IMR-90 (cell line): ENCODE data around the gene SPTSSA. TPM values are rescaled to one million over a fixed set of nuclear protein-coding genes. Genes with fewer than 3 reads are reported as not detected.

Experiments used
- ATAC-seq: fragments of 200-7000 bp; cut with Tn5 transposase; 2 replicates; pipeline ENCODE4 v1.9.1; 2020; ENCODE audit warnings: low read depth, mild to moderate bottlenecking, moderate library complexity
- BruUV-seq: library from RNA; stranded (reverse); fragments of 400-500 nt; replicated peaks from 2 replicates; lab custom pipeline; 2021; lab: Mats Ljungman, UMichigan
- CTCF ChIA-PET: fragments of 300-600 bp; formaldehyde crosslinking; extraction: SDS; loops from one replicate; lab custom pipeline; 2021; ENCODE audit warnings: antibody characterized with exemption; lab: Yijun Ruan, JAX
- POLR2A ChIA-PET: fragments of 300-600 bp; sonication (Branson Sonifier 250); formaldehyde crosslinking; loops from one replicate; lab custom pipeline; 2022; ENCODE audit warnings: antibody characterized with exemption; ENCODE audit not compliant: unreplicated experiment; lab: Charles Lee
- DNase-seq: peaks from one replicate; pipeline ENCODE4 v3.0.0; 2013
- H2AFZ ChIP-seq: replicated peaks from 2 replicates; pipeline ENCODE3; 2013; ENCODE audit warnings: low read length, mild to moderate bottlenecking; ENCODE audit not compliant: poor library complexity
- H2AK5ac ChIP-seq: 2 replicates; pipeline ENCODE4 v1.6.1; 2013; ENCODE audit warnings: low read depth, low read length, inconsistent platforms
- H2AK9ac ChIP-seq: replicated peaks from 2 replicates; pipeline ENCODE3; 2013; ENCODE audit warnings: mild to moderate bottlenecking, low read depth, low read length, moderate library complexity; ENCODE audit not compliant: poor library complexity
- H2BK120ac ChIP-seq: 2 replicates; pipeline ENCODE4 v1.6.1; 2013; ENCODE audit warnings: low read depth, low read length, inconsistent platforms
- H2BK15ac ChIP-seq: 3 replicates; pipeline ENCODE4 v1.6.1; 2013; ENCODE audit warnings: low read depth, low read length, inconsistent platforms
- H2BK20ac ChIP-seq: 2 replicates; pipeline ENCODE4 v1.6.1; 2013; ENCODE audit warnings: low read depth, mild to moderate bottlenecking, inconsistent platforms, low read length, moderate library complexity
- H2BK5ac ChIP-seq: 2 replicates; pipeline ENCODE4 v1.6.1; 2013; ENCODE audit warnings: mild to moderate bottlenecking, low read depth, low read length, inconsistent platforms; ENCODE audit not compliant: poor library complexity, severe bottlenecking
- H3K14ac ChIP-seq: replicated peaks from 2 replicates; pipeline ENCODE4 v1.6.1; 2013; ENCODE audit warnings: low read depth, low read length, inconsistent platforms
- H3K18ac ChIP-seq: 2 replicates; pipeline ENCODE4 v1.6.1; 2013; ENCODE audit warnings: low read depth, low read length, control low read depth
- H3K23ac ChIP-seq: 2 replicates; pipeline ENCODE4 v1.6.1; 2013; ENCODE audit warnings: low read depth, low read length, inconsistent platforms
- H3K27ac ChIP-seq: 2 replicates; pipeline ENCODE4 v1.5.1; 2013; ENCODE audit warnings: mild to moderate bottlenecking, control low read depth, low read length; ENCODE audit not compliant: insufficient read depth
- H3K27me3 ChIP-seq: 2 replicates; pipeline ENCODE4 v1.6.1; 2013; ENCODE audit warnings: low read length; ENCODE audit not compliant: control insufficient read depth, insufficient read depth
- H3K36me3 ChIP-seq: 2 replicates; pipeline ENCODE4 v1.6.1; 2013; ENCODE audit warnings: low read length, mixed read lengths; ENCODE audit not compliant: control insufficient read depth, insufficient read depth
- H3K4ac ChIP-seq: 2 replicates; pipeline ENCODE4 v1.6.1; 2013; ENCODE audit warnings: low read depth, low read length, inconsistent platforms
- H3K4me1 ChIP-seq: 2 replicates; pipeline ENCODE4 v1.6.1; 2013; ENCODE audit warnings: low read length, mixed read lengths; ENCODE audit not compliant: control insufficient read depth, insufficient read depth
- H3K4me2 ChIP-seq: 2 replicates; pipeline ENCODE4 v1.6.1; 2013; ENCODE audit warnings: low read depth, mild to moderate bottlenecking, control low read depth, low read length, moderate library complexity
- H3K4me3 ChIP-seq: 2 replicates; pipeline ENCODE4 v1.5.1; 2013; ENCODE audit warnings: low read depth, mild to moderate bottlenecking, control low read depth, low read length, moderate library complexity; ENCODE audit not compliant: insufficient read depth
- H3K56ac ChIP-seq: 2 replicates; pipeline ENCODE4 v1.6.1; 2013; ENCODE audit warnings: low read length, inconsistent platforms; ENCODE audit not compliant: insufficient read depth; ENCODE audit errors: extremely low read depth
- H3K79me1 ChIP-seq, 2 experiments: 2 replicates each; pipeline ENCODE4 v1.6.1; 2013; ENCODE audit warnings: low read length in 2 of 2, inconsistent platforms in 1 of 2, low read depth in 1 of 2
- H3K9ac ChIP-seq: 2 replicates; pipeline ENCODE4 v1.6.1; 2013; ENCODE audit warnings: low read depth, low read length, control low read depth
- H3K9me1 ChIP-seq: 2 replicates; pipeline ENCODE4 v1.6.1; 2013; ENCODE audit warnings: low read length, inconsistent platforms; ENCODE audit not compliant: insufficient read depth
- H3K9me3 ChIP-seq: 2 replicates; pipeline ENCODE4 v1.6.1; 2013; ENCODE audit warnings: low read length; ENCODE audit not compliant: control insufficient read depth, insufficient read depth
- H4K20me1 ChIP-seq: 2 replicates; pipeline ENCODE4 v1.6.1; 2013; ENCODE audit warnings: low read length, inconsistent platforms; ENCODE audit not compliant: insufficient read depth
- H4K5ac ChIP-seq: 2 replicates; pipeline ENCODE4 v1.6.1; 2013; ENCODE audit warnings: mild to moderate bottlenecking, low read depth, low read length, control low read depth
- H4K8ac ChIP-seq, 2 experiments: 2 replicates each; pipeline ENCODE4 v1.6.1; 2013; ENCODE audit warnings: low read depth in 2 of 2, low read length in 2 of 2, control low read depth in 1 of 2, inconsistent platforms in 1 of 2
- H4K91ac ChIP-seq: 2 replicates; pipeline ENCODE4 v1.6.1; 2013; ENCODE audit warnings: low read depth, low read length, inconsistent platforms; ENCODE audit not compliant: insufficient read depth
- BHLHE40 ChIP-seq: fragments of 150-350 bp; IDR thresholded peaks from 2 replicates; pipeline ENCODE4 v1.6.1; 2016; ENCODE audit warnings: mild to moderate bottlenecking, low read depth, low read length
- CEBPB ChIP-seq: IDR thresholded peaks from 2 replicates; pipeline ENCODE4 v1.6.1; 2012; ENCODE audit warnings: low read depth, low read length, improper control_type of control experiment
- CHD1 ChIP-seq: IDR thresholded peaks from 2 replicates; pipeline ENCODE4 v1.6.1; 2012; ENCODE audit warnings: low read depth, low read length, improper control_type of control experiment
- CTCF ChIP-seq: conservative IDR thresholded peaks from 2 replicates; pipeline ENCODE4 v1.5.1; 2012; ENCODE audit warnings: mild to moderate bottlenecking, low read depth, low read length, improper control_type of control experiment
- FOS ChIP-seq: fragments of 150-350 bp; IDR thresholded peaks from 2 replicates; pipeline ENCODE4 v1.6.1; 2016; ENCODE audit warnings: low read depth, low read length
- MAFK ChIP-seq: IDR thresholded peaks from 2 replicates; pipeline ENCODE4 v1.6.1; 2012; ENCODE audit warnings: low read depth, low read length, improper control_type of control experiment
- MAZ ChIP-seq: IDR thresholded peaks from 2 replicates; pipeline ENCODE4 v1.6.1; 2012; ENCODE audit warnings: low read depth, mild to moderate bottlenecking, low read length, improper control_type of control experiment, moderate library complexity, borderline replicate concordance
- MXI1 ChIP-seq: IDR thresholded peaks from 2 replicates; pipeline ENCODE4 v1.6.1; 2012; ENCODE audit warnings: low read depth, mild to moderate bottlenecking, low read length, moderate library complexity, borderline replicate concordance
- NFE2L2 ChIP-seq: fragments of 150-350 bp; IDR thresholded peaks from 2 replicates; pipeline ENCODE4 v1.6.1; 2016; ENCODE audit warnings: low read depth, mild to moderate bottlenecking, low read length
- POLR2A ChIP-seq: IDR thresholded peaks from 2 replicates; pipeline ENCODE4 v1.6.1; 2012; ENCODE audit warnings: mild to moderate bottlenecking, low read depth, low read length
- RAD21 ChIP-seq: IDR thresholded peaks from 2 replicates; pipeline ENCODE4 v1.6.1; 2012; ENCODE audit warnings: low read length, improper control_type of control experiment
- RCOR1 ChIP-seq: IDR thresholded peaks from 2 replicates; pipeline ENCODE4 v1.6.1; 2012; ENCODE audit warnings: mild to moderate bottlenecking, low read length, improper control_type of control experiment; ENCODE audit not compliant: insufficient replicate concordance
- RFX5 ChIP-seq: IDR thresholded peaks from 2 replicates; pipeline ENCODE4 v1.8.0; 2012; ENCODE audit warnings: low read depth, mild to moderate bottlenecking, low read length, moderate library complexity
- SMC3 ChIP-seq: fragments of 150-350 bp; IDR thresholded peaks from 2 replicates; pipeline ENCODE4 v1.6.1; 2016; ENCODE audit warnings: low read depth, mild to moderate bottlenecking, antibody characterized with exemption, low read length, moderate library complexity
- USF2 ChIP-seq: fragments of 150-350 bp; IDR thresholded peaks from 2 replicates; pipeline ENCODE4 v1.6.1; 2017; ENCODE audit warnings: mild to moderate bottlenecking, antibody characterized with exemption, low read length, low read depth
- WGBS, 2 experiments: methylation state at CpG; one replicate each; pipeline versions ENCODE4 v1.1.5 to v1.1.7; 2013; ENCODE audit warnings: missing lambda C conversion rate in 2 of 2; ENCODE audit not compliant: insufficient read length in 1 of 2; ENCODE audit errors: extremely low coverage in 2 of 2; 5-methylcytosine and 5-hydroxymethylcytosine counted together
- dilution Hi-C: fragments of 300-500 bp; cut with HindIII; formaldehyde crosslinking; loops from one replicate; pipeline ENCODE4 v1.14.3; 2018; ENCODE audit warnings: low sequenced_read_pairs; ENCODE audit not compliant: unreplicated experiment
- in situ Hi-C: fragments of 300-500 bp; cut with MboI; formaldehyde crosslinking; loops from 3 replicates; pipeline ENCODE4 v1.14.3; 2019; ENCODE audit warnings: low sequenced_read_pairs, inconsistent platforms, mixed read lengths
- intact Hi-C: fragments of 100-400 bp; cut with micrococcal nuclease; formaldehyde crosslinking; loops from 2 replicates; pipeline ENCODE4 v1.10.0; 2022
- polyA plus RNA-seq, 3 experiments: library from polyadenylated mRNA; depleted of rRNA; stranded (reverse); fragments of >200 nt; gene quantifications; 2 replicates each; pipeline ENCODE4 v1.2.3, GENCODE V29; 2012; ENCODE audit warnings: low replicate concordance in 1 of 3
- total RNA-seq: library from RNA; depleted of rRNA; stranded (reverse); fragments of >200 nt; gene quantifications from 2 replicates; pipeline ENCODE4 v1.2.3, GENCODE V29; 2012
- TF ChIP-seq, protein P1 (sequence below): fragments of 150-350 bp; IDR thresholded peaks from 2 replicates; pipeline ENCODE4 v1.6.1; 2016; ENCODE audit warnings: low read depth, mild to moderate bottlenecking, low read length, moderate library complexity, borderline replicate concordance

SPTSSA gene
- total and polyA plus RNA-seq, 2 of the 4 experiments (the other 2 are of a cell fraction): 10.8 to 26.2 TPM

DNA sequence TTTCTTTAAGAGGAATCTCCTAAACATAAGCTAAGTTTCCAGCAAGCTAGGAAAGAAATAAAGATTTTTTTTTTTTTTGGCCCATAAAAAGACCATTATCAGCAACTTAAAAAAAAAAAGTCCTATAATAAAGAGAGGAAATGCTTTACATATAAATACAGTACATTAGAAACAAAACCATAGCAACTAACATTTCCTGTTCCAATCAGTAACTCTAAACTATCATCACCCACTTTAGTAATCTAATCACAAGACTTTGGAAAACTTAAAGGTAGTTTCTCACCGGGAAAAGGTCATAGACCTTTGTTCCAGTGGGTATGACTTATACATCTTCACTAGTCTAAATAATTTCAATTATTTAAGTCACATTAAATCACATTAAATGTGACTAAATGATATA lies 11.1 kb downstream of the SPTSSA start:
- Histone ChIP-seq H3K4me2 (no peak overlapping the region), H4K20me1 (peaks cover 19% of the 10 kb centered on the region), H3K36me3 (peaks cover 27% of the 10 kb centered on the region), H4K91ac (no peak overlapping the region), H2BK15ac (no peak overlapping the region), H3K56ac (no peak overlapping the region), H4K5ac (no peak overlapping the region), H3K23ac (no peak overlapping the region), H2AK5ac (no peak overlapping the region), H3K9me3 (no peaks in the 10 kb centered on the region), H2BK120ac (no peak overlapping the region), H2AFZ (no peak overlapping the region), H2AK9ac (no peak overlapping the region), H3K27me3 (no peaks in the 10 kb centered on the region), H2BK20ac (no peak overlapping the region), H2BK5ac (no peak overlapping the region), H3K9me1 (no peaks in the 10 kb centered on the region; the same call in 1 of the 2 replicates), H3K27ac (no peak overlapping the region), H3K4ac (no peak overlapping the region), H3K4me1 (peaks cover 2% of the 10 kb centered on the region; the same call in 1 of the 2 replicates), H3K9ac (no peak overlapping the region), H3K79me1 (peaks cover 21 to 55% of the 10 kb centered on the region in 2 experiments), H3K14ac (no peak overlapping the region), H4K8ac (no peak overlapping the region), H3K4me3 (no peak overlapping the region), H3K18ac (no peak overlapping the region)
- BruUV-seq: no TSS peak
- ChIA-PET POLR2A (interaction anchor here (0.6 kb wide), 1 partner anchor 654 kb away, joined by 9 read pairs; no protein-coding TSS in a partner anchor), CTCF (interaction anchor here (0.6 kb wide), 1 partner anchor 105 kb away, joined by 3 read pairs; no protein-coding TSS in a partner anchor)
- intact Hi-C loops (no loop called here), dilution Hi-C loops (no loop called here), in situ Hi-C loops (loop anchor here (10.0 kb wide), 1 partner anchor 84 kb away; the partner anchor contains the start of gene EAPP)
- DNase-seq: no peak
- whole genome bisulfite sequencing, 2 experiments: no CpG with 5 or more reads among the region's 1 CpG
- no peak for TF ChIP-seq MAFK
- TF ChIP-seq CTCF: no peak
- no peak for TF ChIP-seq CEBPB
- no peak for TF ChIP-seq SMC3
- TF ChIP-seq NFE2L2: no peak
- TF ChIP-seq BHLHE40: no peak
- no peak for TF ChIP-seq RFX5
- no peak for TF ChIP-seq MXI1
- TF ChIP-seq RCOR1: no peak
- no peak for TF ChIP-seq POLR2A
- no peak for TF ChIP-seq USF2
- TF ChIP-seq FOS: no peak
- no peak for TF ChIP-seq RAD21
- TF ChIP-seq, protein P1, sequence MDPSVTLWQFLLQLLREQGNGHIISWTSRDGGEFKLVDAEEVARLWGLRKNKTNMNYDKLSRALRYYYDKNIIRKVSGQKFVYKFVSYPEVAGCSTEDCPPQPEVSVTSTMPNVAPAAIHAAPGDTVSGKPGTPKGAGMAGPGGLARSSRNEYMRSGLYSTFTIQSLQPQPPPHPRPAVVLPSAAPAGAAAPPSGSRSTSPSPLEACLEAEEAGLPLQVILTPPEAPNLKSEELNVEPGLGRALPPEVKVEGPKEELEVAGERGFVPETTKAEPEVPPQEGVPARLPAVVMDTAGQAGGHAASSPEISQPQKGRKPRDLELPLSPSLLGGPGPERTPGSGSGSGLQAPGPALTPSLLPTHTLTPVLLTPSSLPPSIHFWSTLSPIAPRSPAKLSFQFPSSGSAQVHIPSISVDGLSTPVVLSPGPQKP: no peak
- no peak for TF ChIP-seq MAZ
- TF ChIP-seq CHD1: no peak
- ATAC-seq: no peak
